HFFc6 (cell line): ENCODE results near the gene MRPL36. TPM values are rescaled to one million over a fixed set of nuclear protein-coding genes. Genes with fewer than 3 reads are reported as not detected.
"Not testable (repeated sequence)": the region's sequence is repeated elsewhere in the genome, so short reads cannot be mapped to it uniquely, and the experiment has no call there.

Experiments used
- DNase-seq: peaks from one replicate; pipeline ENCODE4 v3.0.0-alpha.2; 2018
- H3K27ac Mint-ChIP-seq: 2 replicates; pipeline ENCODE4 v1.8.0; 2020; ENCODE audit warnings: mild to moderate bottlenecking, mixed read lengths
- H3K27me3 Mint-ChIP-seq: 2 replicates; pipeline ENCODE4 v1.8.0; 2021; ENCODE audit warnings: mild to moderate bottlenecking, moderate library complexity, mixed read lengths; ENCODE audit not compliant: insufficient read depth
- H3K36me3 Mint-ChIP-seq: 2 replicates; pipeline ENCODE4 v1.8.0; 2021; ENCODE audit warnings: low read depth, mixed read lengths
- H3K4me1 Mint-ChIP-seq: 2 replicates; pipeline ENCODE4 v1.8.0; 2020; ENCODE audit warnings: low read depth, mixed read lengths
- H3K4me3 Mint-ChIP-seq: 2 replicates; pipeline ENCODE4 v1.8.0; 2020; ENCODE audit warnings: mild to moderate bottlenecking, moderate library complexity, mixed read lengths
- H3K9me3 Mint-ChIP-seq: 2 replicates; pipeline ENCODE4 v1.8.0; 2020; ENCODE audit warnings: mild to moderate bottlenecking, mixed read lengths
- CTCF ChIP-seq: fragments of 200-600 bp; sonication (generic); IDR thresholded peaks from 2 replicates; pipeline ENCODE4 v1.5.0; 2021; ENCODE audit warnings: antibody characterized with exemption, mild to moderate bottlenecking
- total RNA-seq, 6 experiments: library from RNA; stranded (reverse); fragmentation: NEBNext Ultra II Directional; extraction: Animal tissue kit (Norgen Biotek cat#: 25700); gene quantifications; 2 replicates in 1 of 6; 3 replicates in 5 of 6; pipeline ENCODE4 v1.2.3, GENCODE V29; 2021

The MRPL36 gene
- total RNA-seq, 6 experiments from 2014 or later: 67.8 to 87.1 (median 74.9) TPM

- Mint-ChIP-seq H3K27me3 (peaks cover 3% of the 10 kb centered on the region), H3K27ac (peak overlapping the region; percentile 94), H3K4me3 (peak overlapping the region; percentile 72), H3K9me3 (no peaks in the 10 kb centered on the region), H3K4me1 (peaks cover 70% of the 10 kb centered on the region), H3K36me3 (peaks cover 24% of the 10 kb centered on the region)
- DNase-seq: peak; percentile 93
- no peak for TF ChIP-seq CTCF
Measured at GRCh38 chr5:1792842-1793266, 6.8 kb downstream of the MRPL36 start.

GRCh38 chr5:1791176-1791575, 8.5 kb downstream of the MRPL36 start:
- Mint-ChIP-seq H3K4me3 (no peak overlapping the region), H3K27me3 (peaks cover 6% of the 10 kb centered on the region)

GRCh38 chr5:1789834-1790471, 9.7 kb downstream of the MRPL36 start:
- peak overlapping the region; percentile 83 for H3K27ac Mint-ChIP-seq

More at GRCh38 chr5:1791176-1791575, 8.5 kb downstream of the MRPL36 start:
- H3K4me1 Mint-ChIP-seq: peaks cover 70% of the 10 kb centered on the region
- H3K36me3 Mint-ChIP-seq: peaks cover 14% of the 10 kb centered on the region
- H3K9me3 Mint-ChIP-seq: no peaks in the 10 kb centered on the region
- TF ChIP-seq CTCF: no peak
- DNase-seq: no peak
- H3K27ac Mint-ChIP-seq: peak overlapping the region; percentile 43; the same call in 1 of the 2 replicates

GRCh38 chr5:1789438-1789833, 10.2 kb downstream of the MRPL36 start:
- peak overlapping the region; percentile 82 for H3K4me3 Mint-ChIP-seq

More at GRCh38 chr5:1789834-1790471, 9.7 kb downstream of the MRPL36 start:
- peaks cover 7% of the 10 kb centered on the region for H3K36me3 Mint-ChIP-seq
- H3K4me1 Mint-ChIP-seq: peaks cover 64% of the 10 kb centered on the region
- no peak for TF ChIP-seq CTCF
- H3K9me3 Mint-ChIP-seq: no peaks in the 10 kb centered on the region
- peak; percentile 79 for DNase-seq
- peaks cover 9% of the 10 kb centered on the region for H3K27me3 Mint-ChIP-seq
- peak overlapping the region; percentile 82 for H3K4me3 Mint-ChIP-seq

GRCh38 chr5:1788828-1789227, 10.8 kb downstream of the MRPL36 start:
- H3K4me1 Mint-ChIP-seq: peaks cover 53% of the 10 kb centered on the region
- no peaks in the 10 kb centered on the region for H3K9me3 Mint-ChIP-seq
- H3K36me3 Mint-ChIP-seq: peaks cover 5% of the 10 kb centered on the region
- peak overlapping the region; percentile 82; the same call in 1 of the 2 replicates for H3K4me3 Mint-ChIP-seq
- H3K27me3 Mint-ChIP-seq: peaks cover 17% of the 10 kb centered on the region
- no peak overlapping the region; the same call in 1 of the 2 replicates for H3K27ac Mint-ChIP-seq
- no peak for DNase-seq
- no peak for TF ChIP-seq CTCF

More at GRCh38 chr5:1789438-1789833, 10.2 kb downstream of the MRPL36 start:
- H3K9me3 Mint-ChIP-seq, H3K36me3 Mint-ChIP-seq: not testable (repeated sequence)
- peak; percentile 92 for DNase-seq
- H3K4me1 Mint-ChIP-seq: peaks cover 59% of the 10 kb centered on the region
- peaks cover 13% of the 10 kb centered on the region for H3K27me3 Mint-ChIP-seq
- H3K27ac Mint-ChIP-seq: peak overlapping the region; percentile 83

- H3K4me1 Mint-ChIP-seq: peaks cover 47% of the 10 kb centered on the region
- H3K27me3 Mint-ChIP-seq: peaks cover 23% of the 10 kb centered on the region
- H3K9me3 Mint-ChIP-seq: no peaks in the 10 kb centered on the region
- H3K27ac Mint-ChIP-seq: no peak overlapping the region
- no peak for TF ChIP-seq CTCF
- DNase-seq: no peak
- H3K4me3 Mint-ChIP-seq: no peak overlapping the region
- H3K36me3 Mint-ChIP-seq: peaks cover 4% of the 10 kb centered on the region
Measured at GRCh38 chr5:1788200-1788599, 11.4 kb downstream of the MRPL36 start.
